Caki2 (cell line): ENCODE results near the gene ABCA9. TPM values are rescaled to one million over a fixed set of nuclear protein-coding genes. Genes with fewer than 3 reads are reported as not detected.

Experiments
- DNase-seq: peaks from one replicate; pipeline ENCODE4 v3.0.0-alpha.2; 2015; ENCODE audit warnings: low read depth
- in situ Hi-C: cut with HindIII; loops from 2 replicates; pipeline ENCODE4 v1.10.0; 2016; ENCODE audit warnings: low sequenced_read_pairs, low pct_unique_long_range_greater_than_20kb, mixed read lengths
- total RNA-seq: library from RNA; depleted of rRNA; stranded (reverse); fragments of >200 nt; shearing (Covaris generic); gene quantifications from 2 replicates; pipeline ENCODE4 v1.2.3, GENCODE V29; 2014; ENCODE audit warnings: low replicate concordance; rRNA removed

The ABCA9 gene
- total RNA-seq, 1 experiment from 2014 or later = not detected

- in situ Hi-C loops = no loop called here
- DNase-seq = no peak
Observed at GRCh38 chr17:68939195-68939594, 121.5 kb downstream of the ABCA9 start.

GRCh38 chr17:68937890-68938514, 122.7 kb downstream of the ABCA9 start:
- in situ Hi-C loops = no loop called here
- no peak for DNase-seq

GRCh38 chr17:68927516-68927915, 133.2 kb downstream of the ABCA9 start:
- in situ Hi-C loops = no loop called here
- no peak for DNase-seq

- DNase-seq = no peak
- in situ Hi-C loops = no loop called here
Observed at GRCh38 chr17:68924793-68925720, 135.7 kb downstream of the ABCA9 start.

Other genes starting within 250 kb of the ABCA9 start
- not detected in 2 replicates for gene ABCA8, start 105.5 kb downstream of the ABCA9 start, total RNA-seq
- not detected in 2 replicates for gene ABCA6, start 81.0 kb upstream of the ABCA9 start, total RNA-seq
- gene ABCA10, start 167.9 kb upstream of the ABCA9 start, total RNA-seq = 0.07 TPM in 1 of 2 replicates, not detected in the other